Muscle layer of colon (tissue), 2 donors: ENCODE results near the gene NR1H4.

ENCODE experiments used
- H3K27ac ChIP-seq: one replicate; pipeline ENCODE4 v1.7.0; 2013; ENCODE audit warnings: low read depth, mild to moderate bottlenecking, low read length, moderate library complexity
- H3K27me3 ChIP-seq, 2 donors: one replicate each; pipeline ENCODE4 v1.7.0; 2013; ENCODE audit warnings: low read length in 2 of 2, mild to moderate bottlenecking in 2 of 2; ENCODE audit not compliant: insufficient read depth in 2 of 2, control insufficient read depth in 1 of 2
- H3K36me3 ChIP-seq: one replicate; pipeline ENCODE4 v1.7.0; 2013; ENCODE audit warnings: mild to moderate bottlenecking, low read length; ENCODE audit not compliant: insufficient read depth
- H3K4me1 ChIP-seq: one replicate; pipeline ENCODE4 v1.7.0; 2013; ENCODE audit warnings: mild to moderate bottlenecking, low read length; ENCODE audit not compliant: insufficient read depth
- H3K4me3 ChIP-seq, 2 donors: one replicate each; pipeline ENCODE4 v1.7.0; 2013; ENCODE audit warnings: low read length in 2 of 2, low read depth in 1 of 2, mild to moderate bottlenecking in 1 of 2, moderate library complexity in 1 of 2
- H3K9ac ChIP-seq: one replicate; pipeline ENCODE4 v1.7.0; 2013; ENCODE audit warnings: low read length
- H3K9me3 ChIP-seq: one replicate; pipeline ENCODE4 v1.7.0; 2013; ENCODE audit warnings: mild to moderate bottlenecking, low read length
- donor health status: abdominal sarcoma.
- donor health status: Adenocarcinoma of cecum.

The NR1H4 gene

DNA sequence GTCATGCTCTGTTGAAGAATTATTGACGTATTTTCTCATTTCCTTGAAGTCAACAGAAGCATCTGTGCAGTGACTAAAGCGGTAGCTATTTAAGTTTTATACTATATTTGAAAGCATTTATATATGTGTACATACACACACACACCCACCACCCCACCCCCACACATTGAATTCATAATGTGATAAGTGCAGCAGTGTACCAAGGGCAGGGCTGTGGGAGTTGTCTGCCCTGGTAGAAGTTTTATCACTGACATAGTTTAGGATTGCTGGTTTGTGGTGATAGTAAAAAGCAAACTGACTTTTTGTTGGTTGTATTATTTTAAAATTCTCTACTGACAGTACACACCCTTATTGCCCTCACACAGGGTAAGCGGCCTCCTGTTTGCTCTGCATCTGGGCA, 138.9 kb downstream of the NR1H4 start:
- Histone ChIP-seq H3K27ac (no peak overlapping the region), H3K4me1 (no peaks in the 10 kb centered on the region), H3K27me3 (no peaks in the 10 kb centered on the region), H3K9ac (no peak overlapping the region), H3K4me3 (no peak overlapping the region), H3K9me3 (no peaks in the 10 kb centered on the region), H3K36me3 (no peaks in the 10 kb centered on the region)
